Stimulated activated CD4-positive, alpha-beta T cell treated with anti-CD3 and anti-CD28 coated beads, Interleukin-15, amount 100 ng/mL, for 24 hours (primary cell): ENCODE results near the gene TRIM46.
"Not testable (repeated sequence)": the region's sequence is repeated elsewhere in the genome, so short reads cannot be mapped to it uniquely, and the experiment has no call there.

ENCODE experiments used
- DNase-seq: peaks from one replicate; pipeline ENCODE4 v3.0.0-alpha.2; 2020

The TRIM46 gene

DNA sequence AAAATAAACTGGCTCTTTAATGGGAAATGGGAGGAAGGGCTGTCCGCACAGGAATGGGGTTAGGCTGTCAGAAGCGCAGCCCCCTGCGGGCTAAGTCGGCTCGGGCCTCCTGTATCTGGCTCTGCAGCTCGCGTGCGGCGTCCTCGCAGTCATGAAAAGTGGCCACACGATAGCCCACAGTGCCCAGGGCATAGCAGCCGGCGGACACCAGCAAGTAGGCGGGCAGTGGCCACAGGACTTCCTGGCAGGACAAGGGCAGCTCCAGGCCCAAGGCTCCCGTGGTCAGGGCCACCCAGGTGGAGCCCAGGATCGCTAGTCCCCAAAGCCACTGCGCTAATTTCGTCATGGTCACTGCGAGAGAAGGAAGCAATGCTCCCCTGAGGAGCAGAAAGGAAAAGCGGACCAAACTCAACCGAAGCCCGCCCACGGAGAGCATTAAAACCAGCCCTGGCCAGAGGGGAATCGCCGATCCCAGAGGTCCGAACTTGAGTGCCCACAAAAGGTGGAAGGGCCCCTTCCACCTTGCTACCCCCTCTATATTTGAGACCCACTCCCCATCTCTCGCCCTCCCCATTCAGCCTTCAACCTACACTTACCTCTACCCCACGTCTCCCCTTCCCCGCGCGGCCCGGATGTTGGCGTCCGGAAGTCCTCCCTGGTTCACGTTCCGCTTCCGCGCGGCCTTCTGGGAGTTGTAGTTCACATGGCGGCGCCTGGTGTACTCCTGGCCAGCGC lies 33.6 kb upstream of the TRIM46 start, which contains the start of gene DPM3:
TSS of gene DPM3 (minus strand) at position 637 of the 735 bp plus-strand sequence. CDS start at position 346, 291 bp downstream.
- peak; percentile 96 for DNase-seq

GRCh38 chr1:155140630-155140953 lies 33.1 kb upstream of the TRIM46 start:
- no peak for DNase-seq

DNA sequence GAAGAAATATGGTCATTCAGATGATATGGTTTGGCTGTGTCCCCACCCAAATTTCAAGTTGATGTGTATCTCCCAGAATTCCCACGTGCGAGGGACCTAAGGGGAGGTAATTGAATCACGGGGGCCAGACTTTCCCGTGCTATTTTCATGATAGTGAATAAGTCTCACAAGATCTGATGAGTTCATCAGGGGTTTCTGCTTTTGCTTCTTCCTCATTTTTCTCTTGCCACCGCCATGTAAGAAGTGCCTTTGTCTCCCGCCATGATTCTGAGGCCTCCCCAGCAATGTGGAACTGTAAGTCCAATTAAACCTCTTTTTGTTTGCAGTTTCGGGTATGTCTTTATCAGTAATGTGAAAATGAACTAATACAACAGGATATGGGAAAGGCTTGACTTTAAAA lies 31.9 kb upstream of the TRIM46 start:
- DNase-seq = no peak

DNA sequence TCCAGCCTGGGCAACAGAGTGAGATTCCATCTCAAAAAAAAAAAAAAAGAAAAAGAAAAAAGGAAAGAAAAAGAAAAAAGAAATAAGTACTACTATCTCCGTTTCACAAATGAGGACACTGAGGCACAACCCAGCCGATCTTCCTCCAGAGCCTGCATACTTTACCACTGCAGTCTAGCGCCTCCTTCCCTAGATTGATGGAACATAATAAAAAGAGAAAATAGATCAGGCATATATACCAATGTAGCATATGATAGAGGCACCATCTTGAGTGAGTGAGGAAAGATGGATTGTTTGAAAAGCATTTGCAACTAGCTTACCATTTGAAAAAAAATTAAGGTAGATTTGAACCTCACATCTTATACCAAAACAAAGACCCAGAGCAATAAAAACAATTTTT lies 28.2 kb upstream of the TRIM46 start:
- DNase-seq = no peak

DNA sequence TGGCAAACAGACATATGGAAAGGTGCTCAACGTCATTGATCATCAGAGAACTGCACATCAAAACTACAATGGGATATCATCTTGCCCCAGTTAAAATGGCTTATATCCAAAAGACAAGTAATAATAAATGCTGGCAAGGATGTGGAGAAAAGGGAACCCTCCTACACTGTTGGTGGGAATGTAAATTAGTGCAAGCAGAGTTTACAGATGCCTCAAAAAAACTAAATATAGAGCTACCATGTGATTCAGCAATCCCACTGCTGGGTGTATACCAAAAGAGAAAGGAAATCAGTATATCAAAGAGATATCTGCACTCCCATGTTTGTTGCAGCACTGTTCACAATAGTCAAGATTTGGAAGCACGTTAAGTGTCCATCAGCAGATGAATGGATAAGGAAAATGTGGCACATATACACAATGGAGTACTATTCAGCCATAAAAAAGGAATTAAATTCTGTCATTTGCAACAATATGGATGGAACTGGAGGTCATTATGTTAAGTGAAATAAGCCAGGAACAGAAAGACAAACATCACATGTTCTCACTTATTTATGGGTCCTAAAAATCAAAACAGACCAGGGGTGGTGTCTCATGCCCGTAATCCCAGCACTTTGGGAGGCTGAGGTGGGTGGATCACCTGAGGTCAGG lies 17.5 kb upstream of the TRIM46 start:
- not testable (repeated sequence) for DNase-seq

DNA sequence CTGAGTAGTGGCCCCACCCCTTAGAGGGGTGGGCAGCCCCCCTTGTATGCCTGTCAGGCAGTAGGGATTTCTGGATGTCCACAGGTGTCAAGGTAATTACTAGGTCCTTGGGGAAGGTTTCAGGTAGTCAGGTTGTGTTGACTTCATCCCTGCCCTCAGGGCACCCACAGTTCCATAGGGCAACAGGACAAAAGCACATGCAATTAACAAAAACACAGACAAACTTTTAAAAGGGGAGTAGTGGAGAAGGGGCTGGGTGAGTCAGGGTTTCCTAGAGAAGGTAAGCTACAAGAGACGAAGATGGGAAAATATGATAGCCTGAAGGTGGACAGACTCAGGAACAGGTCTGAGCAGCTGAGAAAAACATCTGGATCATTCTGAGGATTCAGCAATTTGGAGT lies 14.7 kb upstream of the TRIM46 start:
- DNase-seq = no peak

DNA sequence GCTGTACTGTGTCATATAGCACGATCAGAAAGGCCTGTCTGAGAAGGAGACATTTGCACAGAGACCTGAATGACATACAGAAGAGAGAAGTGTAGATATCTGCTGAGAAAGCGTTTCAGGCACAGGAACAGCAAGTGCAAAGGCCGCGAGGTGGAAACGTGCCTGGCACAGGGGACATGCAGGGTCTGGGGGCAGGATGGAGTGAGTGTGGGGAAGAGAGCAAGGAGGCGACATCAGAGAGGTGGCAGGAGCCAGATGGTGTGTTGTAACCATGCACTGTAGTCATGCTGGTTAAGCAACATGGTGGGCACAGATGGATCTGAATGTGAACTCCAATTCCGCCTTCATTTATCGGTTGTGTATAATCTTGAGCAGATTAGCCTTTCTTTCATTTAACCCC lies 13.5 kb upstream of the TRIM46 start:
- DNase-seq = no peak

DNA sequence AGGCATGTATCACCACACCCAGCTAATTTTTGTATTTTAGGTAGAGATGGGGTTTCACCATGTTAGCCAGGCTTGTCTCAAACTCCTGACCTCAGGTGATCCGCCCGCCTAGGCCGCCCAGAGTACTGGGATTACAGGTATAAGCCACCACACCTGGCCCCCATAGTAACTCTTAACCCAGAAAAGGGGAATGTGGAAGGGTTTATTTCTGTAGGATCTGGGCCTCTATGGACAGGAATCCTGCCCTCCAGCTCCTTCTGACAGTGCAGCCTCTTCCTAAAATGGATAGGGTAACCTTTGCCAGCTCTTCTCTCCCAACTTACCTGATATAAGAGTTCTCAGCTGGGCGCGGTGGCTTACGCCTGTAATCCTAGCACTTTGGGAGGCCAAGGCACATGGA lies 11.0 kb upstream of the TRIM46 start:
- not testable (repeated sequence) for DNase-seq

GRCh38 chr1:155163785-155164184 lies 9.9 kb upstream of the TRIM46 start:
- DNase-seq = not testable (repeated sequence)

- not testable (repeated sequence) for DNase-seq
Measured at GRCh38 chr1:155164625-155165024, 9.0 kb upstream of the TRIM46 start.

- DNase-seq = no peak
Measured at GRCh38 chr1:155166051-155166470, 7.6 kb upstream of the TRIM46 start.

DNA sequence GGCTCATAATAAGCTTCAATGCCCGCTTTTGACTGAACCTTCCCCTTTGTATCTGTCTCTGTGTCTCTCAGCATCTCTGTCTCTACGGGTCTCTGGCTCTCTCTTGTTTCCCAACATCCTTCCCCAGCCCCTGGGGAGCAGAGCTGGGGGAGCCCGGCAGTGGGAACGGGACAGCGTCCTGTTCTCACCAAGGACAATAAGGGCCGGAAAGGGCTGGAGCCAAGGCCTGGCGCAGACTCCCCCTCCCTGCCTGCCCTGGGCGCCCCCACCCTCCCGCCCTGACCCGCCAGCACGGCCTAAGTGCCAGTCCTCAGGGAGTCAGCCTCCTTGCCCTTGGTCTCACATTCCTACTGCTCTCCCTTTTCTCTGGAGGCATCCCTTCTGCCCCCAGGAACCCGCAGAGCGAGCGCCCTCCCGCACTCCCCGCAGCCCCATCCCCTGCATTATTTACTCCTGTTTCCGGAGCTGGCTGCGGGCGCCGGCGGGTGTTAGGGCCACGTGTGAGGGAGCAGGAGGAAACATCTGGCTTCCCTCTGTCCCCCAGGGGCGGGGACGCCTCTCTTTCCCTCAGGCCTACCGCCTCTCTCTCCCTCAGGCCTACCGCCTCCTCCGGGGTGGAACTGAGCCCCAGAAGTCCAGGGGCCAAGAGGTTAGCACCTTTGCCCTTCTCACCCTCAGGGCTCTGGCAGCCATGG lies 7.0 kb upstream of the TRIM46 start:
- no peak for DNase-seq

GRCh38 chr1:155167166-155168104 lies 6.2 kb upstream of the TRIM46 start:
- peak; percentile 91 for DNase-seq

GRCh38 chr1:155168105-155168445 lies 5.6 kb upstream of the TRIM46 start:
- not testable (repeated sequence) for DNase-seq

DNA sequence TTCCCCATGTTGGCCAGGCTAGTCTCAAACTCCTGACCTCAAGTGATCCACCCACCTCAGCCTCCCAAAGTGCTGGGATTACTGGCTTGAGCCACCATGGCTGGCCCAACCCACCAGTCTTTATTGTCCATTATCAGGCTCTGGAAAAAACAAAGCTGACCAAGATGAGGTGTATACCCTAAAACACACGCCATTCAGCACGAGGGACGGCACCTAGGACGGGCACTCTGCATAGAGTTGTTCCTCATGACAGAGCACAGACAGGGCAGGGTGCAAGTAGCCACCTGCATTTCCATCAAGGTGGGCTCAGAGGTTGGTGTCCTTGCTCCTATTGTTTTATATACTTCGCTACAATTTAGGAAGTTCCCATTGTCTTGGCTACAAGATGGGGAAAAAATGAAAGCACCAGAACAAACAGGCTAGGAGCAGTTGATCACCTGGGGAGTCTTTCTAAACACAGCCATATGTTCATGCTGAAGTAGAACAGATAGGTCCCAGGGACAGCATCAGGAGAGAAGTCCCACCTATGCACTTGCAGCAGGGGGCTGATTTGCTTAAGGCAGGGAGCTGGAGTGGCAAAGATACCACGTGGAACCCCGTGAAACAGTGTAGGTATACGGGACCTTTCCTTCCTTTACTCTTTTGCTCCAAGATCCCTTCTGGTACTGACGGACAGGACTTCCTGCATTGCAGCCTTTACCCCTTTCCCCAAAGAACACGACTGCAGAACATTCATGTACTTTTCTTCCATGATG lies 5.0 kb upstream of the TRIM46 start:
- no peak for DNase-seq

GRCh38 chr1:155169541-155169940 lies 4.1 kb upstream of the TRIM46 start:
- DNase-seq = no peak

DNA sequence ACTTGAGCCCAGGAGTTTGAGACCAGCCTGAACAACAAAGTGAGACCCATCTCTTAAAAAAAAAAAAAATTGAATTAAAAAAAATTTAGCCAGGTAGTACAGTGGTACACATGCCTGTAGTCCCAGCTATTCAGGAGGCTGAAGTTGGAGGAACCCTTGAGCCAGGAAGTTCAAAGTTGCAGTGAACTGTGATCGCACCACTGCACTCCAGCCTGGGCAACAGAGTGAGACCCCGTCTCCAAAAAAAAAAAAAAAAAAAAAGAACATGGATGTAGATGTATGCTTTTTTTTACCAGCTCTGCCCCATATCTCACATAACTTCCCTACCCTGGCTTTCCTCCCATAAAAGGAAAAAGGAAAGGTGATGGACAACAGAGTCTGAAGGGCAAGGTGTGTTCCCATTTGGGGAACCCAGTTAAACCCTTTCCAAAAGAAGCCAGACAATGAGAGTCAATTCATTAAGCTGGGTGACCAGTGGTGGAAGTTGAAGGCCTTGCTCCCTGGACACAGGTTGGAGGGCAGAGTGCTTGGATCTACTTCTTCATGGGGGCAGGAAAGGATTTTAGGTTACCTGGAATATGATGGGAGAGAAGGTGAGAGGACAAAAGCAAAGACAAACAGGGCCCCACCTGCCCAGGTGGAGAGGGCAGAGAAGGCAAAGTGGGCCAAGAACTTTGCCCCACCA lies 3.4 kb upstream of the TRIM46 start:
- no peak for DNase-seq

DNA sequence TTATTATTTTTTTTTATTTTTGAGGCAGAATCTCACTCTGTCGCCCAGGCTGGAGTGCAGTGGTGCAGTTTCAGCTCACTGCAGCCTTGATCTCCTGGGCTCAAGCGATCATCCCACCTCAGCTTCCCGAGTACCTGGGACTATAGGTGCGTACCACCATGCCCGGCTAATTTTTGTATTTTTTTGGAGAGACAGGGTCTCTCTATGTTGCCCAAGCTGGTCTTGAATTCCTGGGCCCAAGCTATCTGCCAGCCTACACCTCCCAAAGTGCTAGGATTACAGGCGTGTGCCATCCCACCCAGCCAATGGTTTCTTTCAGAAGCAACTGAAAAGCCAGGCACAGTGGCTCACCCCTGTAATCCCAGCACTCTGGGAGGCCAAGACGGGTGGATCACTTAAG lies 2.8 kb upstream of the TRIM46 start:
- no peak for DNase-seq

DNA sequence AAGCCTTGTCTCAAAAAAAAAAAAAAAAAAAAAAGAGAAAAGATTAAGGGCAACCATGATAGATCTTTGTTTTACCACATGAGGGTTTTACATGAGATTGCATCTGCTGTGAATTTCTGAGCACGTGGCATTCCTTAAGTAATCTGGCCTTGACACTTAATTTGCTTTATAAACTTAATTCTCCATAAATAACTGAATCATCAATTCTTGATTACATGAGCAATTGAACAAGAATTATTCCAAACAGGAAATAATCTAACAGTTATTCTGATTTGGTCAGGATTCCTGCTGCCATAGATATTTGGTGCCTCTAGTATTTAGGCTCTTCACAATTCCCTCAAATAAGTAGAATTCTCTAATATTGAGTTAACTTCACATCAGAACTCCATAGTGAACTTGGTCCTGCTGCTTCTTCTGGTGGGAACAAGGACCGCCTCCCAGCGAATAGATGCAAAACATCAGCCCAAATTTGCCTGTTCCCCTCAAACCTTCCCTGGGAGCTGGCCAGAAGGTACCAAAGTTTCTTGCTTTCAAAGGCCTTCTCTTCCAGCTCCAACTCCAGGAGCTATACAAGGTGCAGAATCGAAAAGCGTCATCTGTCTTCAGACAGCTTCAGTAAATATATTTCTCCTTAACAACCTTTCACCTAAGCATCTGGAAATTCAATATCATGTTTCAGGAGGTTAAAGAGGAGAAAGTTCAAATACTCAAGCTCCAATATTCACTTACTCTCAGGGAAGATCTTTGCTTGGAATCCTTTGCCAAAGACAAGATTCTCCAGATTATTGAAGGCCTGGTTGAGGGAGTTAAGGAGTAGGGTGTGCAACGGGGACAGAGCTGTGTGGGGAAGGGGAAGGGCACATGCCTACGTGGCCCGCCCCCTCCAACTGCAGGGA lies 1.6 kb upstream of the TRIM46 start:
- no peak for DNase-seq

DNA sequence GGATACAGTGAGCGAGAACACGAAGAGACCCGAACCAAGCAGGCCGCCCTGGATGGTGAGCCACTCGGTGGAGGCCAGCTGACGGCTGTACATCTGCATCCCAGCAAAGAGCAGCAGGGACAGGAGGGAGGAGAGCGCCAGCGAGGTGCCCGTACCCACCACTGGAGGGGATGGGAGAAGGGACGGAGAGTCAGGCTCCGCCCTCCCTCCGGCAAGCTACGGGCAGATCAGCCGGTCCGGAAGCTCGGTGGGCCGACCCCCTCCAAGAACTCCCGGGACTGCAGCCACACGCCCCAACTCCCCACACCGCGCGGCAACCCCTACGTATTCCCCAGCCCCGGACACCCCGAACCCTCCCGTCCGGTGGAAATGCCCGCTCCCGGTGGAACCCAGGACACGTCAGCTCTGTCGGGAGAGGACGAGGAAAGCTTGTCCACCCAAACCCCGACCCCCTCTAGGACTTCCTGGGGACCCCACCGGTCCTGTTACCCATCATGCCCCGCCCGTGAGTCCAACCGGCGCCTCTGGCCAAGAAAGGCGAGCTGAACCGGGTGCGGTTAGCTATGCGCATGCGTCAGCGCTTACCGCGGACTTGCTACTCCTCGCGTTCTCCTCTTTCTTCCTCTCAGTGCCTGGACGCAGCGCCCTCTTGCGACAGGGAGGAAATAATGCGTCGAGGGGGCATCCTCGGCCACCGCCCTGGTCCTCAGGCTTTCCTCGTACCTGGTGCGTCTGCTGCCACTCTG lies 744 bp upstream of the TRIM46 start, which contains the start of gene KRTCAP2:
TSS of gene KRTCAP2 (minus strand) at position 573 of the 746 bp plus-strand sequence. CDS start at position 493, 80 bp downstream.
- peak; percentile 97 for DNase-seq
